GM13976 (cell line): ENCODE results near the gene ANO4.

ENCODE experiments used
- DNase-seq: peaks from one replicate; pipeline ENCODE4 v3.0.0; 2012; ENCODE audit warnings: low spot score
- CTCF ChIP-seq: IDR thresholded peaks from 2 replicates; pipeline ENCODE4 v1.5.1; 2012; ENCODE audit warnings: borderline replicate concordance, mild to moderate bottlenecking; ENCODE audit not compliant: insufficient read depth; ENCODE audit errors: extremely low read depth, missing control alignments, control extremely low read depth
- in situ Hi-C: fragments of 300-500 bp; cut with MboI; formaldehyde crosslinking; loops from one replicate; pipeline ENCODE4 v1.12.0; 2022; ENCODE audit warnings: low sequenced_read_pairs, mixed read lengths, inconsistent platforms; ENCODE audit not compliant: unreplicated experiment

ANO4 gene

DNA sequence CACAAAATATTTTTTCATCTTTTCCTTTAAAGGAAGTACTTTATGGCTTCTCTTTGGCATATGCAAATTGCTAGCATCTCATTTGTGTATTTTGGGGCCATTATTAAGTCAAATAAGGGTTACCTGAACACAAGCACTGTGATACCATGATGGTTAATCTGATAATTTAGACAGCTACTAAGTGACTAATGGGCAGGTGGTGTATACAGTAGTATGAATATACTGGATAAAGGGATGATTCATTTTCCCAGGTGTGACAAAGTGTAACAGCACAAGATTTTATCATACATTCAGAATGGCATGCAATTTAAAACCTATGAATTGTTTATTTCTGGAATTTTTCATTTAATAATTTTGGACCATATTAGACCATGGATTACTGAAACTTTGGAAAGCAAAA is 27.2 kb upstream of the ANO4 start:
- in situ Hi-C loops: no loop called here
- no peak for TF ChIP-seq CTCF
- DNase-seq: no peak

DNA sequence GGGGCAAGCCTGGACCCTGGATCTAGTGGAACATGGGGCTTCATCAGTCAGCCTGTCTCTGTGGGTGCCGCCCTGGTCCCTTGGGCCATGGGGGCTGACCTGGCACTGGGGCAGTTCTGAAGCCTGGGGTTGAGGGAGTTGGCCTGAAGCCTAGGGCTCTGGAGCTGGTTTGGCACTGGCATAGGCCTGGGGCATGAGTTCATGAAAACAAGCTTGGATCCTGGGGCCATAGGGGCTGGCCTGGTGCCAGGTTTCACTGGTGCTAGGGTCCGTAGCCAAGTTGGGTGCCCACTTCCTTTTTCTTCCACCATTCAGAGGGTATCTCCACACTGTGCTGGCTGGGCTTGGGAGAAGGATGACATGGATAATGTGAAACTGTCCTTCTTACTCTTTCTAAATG is 26.6 kb upstream of the ANO4 start:
- no peak for DNase-seq
- TF ChIP-seq CTCF: no peak
- in situ Hi-C loops: no loop called here

GRCh38 chr12:100778967-100779590 is 15.5 kb upstream of the ANO4 start:
- no peak for DNase-seq
- in situ Hi-C loops: no loop called here
- TF ChIP-seq CTCF: no peak

DNA sequence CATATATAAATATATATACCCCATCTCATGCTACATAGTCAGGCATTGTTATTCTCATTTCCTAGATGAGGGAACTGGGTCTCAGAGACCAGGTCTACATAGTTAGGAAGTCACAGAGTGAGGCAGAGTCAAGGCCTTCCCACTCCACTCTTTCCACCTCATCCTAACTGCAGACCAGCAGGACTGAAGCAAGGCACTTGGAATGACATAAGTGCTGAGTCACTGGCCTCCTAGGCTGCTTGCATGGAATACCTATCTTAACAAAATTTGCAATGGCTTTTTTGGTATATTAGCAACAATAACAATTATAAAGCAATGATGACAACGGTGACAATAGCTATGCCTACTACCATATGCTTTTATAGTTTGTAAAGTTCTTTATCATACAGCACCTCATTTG is 5.4 kb upstream of the ANO4 start:
- no peak for DNase-seq

DNA sequence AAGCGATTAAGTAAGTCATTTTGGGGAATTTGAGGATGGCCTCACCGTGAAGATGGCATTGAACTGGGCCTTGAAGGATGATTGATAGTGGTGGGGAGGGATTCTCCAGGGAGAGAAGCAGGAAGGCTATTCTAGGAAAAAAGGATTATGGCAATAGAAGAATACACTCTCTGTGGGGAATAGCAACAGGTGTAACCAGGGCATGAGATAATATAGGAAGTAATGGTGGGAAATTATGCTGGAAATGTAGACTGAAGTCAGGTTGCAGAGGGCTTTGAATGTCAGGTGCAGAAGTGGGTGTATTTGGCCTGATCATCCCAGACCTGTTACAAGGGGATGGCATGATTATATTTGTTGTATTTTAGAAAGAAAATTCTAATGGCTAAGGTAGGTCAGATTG is 4.6 kb upstream of the ANO4 start:
- TF ChIP-seq CTCF: no peak
- no peak for DNase-seq
- in situ Hi-C loops: no loop called here

More for the DNA sequence above, 5.4 kb upstream of the ANO4 start:
- in situ Hi-C loops: no loop called here
- TF ChIP-seq CTCF: no peak

DNA sequence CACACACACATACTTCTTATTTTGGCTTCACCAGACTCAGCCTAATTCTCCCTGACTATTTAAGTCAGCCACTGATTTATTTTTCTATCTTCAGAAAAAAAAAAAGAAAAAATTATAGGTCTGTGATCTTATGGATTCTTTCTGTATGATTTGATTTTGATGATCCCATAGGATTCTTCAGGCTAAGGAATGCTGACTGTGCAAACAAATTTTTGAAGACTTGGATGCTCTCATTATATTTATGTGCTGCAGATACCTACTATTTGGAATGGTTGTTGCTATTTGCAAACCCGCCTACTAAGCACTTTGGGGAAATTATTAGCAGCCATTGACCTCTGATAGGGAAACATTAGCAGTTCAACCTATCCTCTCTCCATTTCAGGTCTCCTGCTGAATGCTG is 4.0 kb upstream of the ANO4 start:
- TF ChIP-seq CTCF: no peak
- in situ Hi-C loops: no loop called here
- DNase-seq: no peak
